Stimulated activated CD4-positive, alpha-beta T cell treated with anti-CD3 and anti-CD28 coated beads, TNF-alpha, amount 100 ng/mL, for 48 hours (primary cell): ENCODE results near the gene KCNK15.
"Not testable (repeated sequence)": the region's sequence is repeated elsewhere in the genome, so short reads cannot be mapped to it uniquely, and the experiment has no call there.

Experiments used
- DNase-seq, 3 donors: peaks; one replicate each; pipeline ENCODE4 v3.0.0-alpha.2; 2020; ENCODE audit warnings: low read depth in 3 of 3

Gene KCNK15

GRCh38 chr20:44745598-44746366 lies at the start of gene KCNK15:
TSS of gene KCNK15 (plus strand) at chr20:44745865. CDS start at chr20:44745911, 46 bp downstream.
- peak; percentile 17 to 41 (median 31) for DNase-seq

- no peak for DNase-seq
Measured at GRCh38 chr20:44696315-44696714, 49.4 kb upstream of the KCNK15 start.

GRCh38 chr20:44697041-44697440 lies 48.6 kb upstream of the KCNK15 start:
- not testable (repeated sequence) for DNase-seq

DNA sequence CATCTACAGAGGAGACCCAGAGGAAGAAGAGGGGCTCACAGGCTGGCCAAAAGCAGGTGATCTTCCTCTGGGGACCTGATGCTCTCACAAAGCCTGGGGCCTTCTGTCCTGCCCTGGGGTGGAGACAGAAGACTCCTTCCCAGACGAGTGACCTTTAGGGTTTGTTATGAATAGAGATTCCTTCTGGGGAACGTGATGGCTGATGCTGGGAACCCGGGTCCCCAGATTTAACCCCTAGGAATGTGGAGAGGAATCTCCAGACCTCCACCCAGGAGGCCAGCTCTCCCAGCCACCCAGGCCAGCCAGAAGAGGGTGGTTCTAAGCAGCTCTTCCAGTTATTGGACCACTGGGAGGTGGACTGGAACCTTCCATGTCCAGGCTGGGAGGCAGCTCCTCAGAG lies 47.3 kb upstream of the KCNK15 start:
- no peak for DNase-seq

DNA sequence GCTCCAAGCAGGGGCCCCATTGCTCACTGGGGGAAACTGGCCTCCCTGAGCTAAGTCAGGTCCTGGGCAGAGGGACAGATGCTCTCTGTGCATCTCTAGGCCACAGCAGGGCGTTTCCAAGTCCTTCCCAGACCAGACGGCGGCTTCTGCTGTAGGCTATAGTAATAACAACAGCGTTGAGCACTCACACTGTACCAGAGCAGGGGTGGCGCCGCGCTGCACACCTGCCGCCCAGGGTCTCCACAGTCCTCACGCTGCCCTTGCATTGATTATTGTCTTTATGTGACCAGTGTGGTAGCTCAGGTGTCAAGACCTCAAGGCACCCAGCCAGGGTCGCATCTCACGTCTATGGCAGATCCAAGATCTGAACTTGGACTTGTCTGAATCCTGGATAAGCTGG lies 45.4 kb upstream of the KCNK15 start:
- DNase-seq, result no peak

DNA sequence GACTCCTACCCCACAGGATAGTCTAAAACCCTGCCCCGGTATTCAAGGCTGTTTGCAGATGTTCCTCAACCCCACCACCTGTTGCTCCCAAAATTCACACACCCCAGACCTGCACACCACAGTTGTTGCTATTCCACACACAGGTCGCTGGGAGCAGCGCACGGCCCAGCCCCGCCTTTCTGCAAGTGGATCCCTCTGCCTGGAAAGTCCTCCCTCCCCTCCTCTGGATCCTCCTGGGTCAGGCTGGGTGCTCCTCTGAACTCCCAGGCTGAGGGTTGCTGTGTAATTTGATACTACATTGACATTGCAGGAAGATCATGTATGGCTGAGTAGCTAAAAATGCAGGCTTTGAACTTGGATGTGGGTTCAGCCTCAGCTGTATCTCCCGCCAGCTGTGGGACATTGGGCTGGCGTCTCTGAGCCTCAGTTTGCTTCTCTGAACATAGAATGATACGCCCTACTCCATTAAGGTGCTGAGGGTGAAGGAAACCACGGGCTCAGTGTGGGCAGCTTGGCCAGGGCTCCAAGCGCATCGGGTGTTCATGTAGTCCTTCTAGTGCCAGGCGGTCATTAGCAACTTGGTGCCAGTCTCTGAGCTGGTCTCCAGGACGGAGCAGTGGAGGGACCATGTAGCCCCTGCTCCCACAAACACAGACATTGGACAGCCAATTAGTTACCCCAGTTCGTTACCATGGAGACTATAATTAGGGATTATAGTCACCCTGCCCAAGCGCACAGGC lies 44.4 kb upstream of the KCNK15 start:
- DNase-seq, result no peak

DNA sequence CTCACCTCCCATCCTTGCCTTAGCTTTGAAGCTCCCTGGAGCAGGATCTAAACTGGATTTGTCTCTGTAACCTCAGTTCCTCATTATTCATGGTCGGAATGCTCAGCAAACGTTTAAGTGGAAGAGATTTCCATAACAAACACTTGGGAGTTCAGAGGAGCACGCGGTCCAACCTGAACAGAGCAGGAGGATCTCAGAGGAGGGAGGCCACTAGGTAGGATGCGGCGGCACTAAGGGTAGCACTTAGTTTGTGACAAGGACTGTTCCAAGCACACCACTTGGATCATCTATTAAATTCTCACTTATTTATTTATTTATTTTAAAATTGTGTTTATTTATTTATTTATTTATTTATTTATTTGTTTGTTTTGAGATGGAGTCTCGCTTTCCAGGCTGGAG lies 43.8 kb upstream of the KCNK15 start:
- DNase-seq, result no peak

GRCh38 chr20:44702776-44703175 lies 42.9 kb upstream of the KCNK15 start:
- no peak for DNase-seq

DNA sequence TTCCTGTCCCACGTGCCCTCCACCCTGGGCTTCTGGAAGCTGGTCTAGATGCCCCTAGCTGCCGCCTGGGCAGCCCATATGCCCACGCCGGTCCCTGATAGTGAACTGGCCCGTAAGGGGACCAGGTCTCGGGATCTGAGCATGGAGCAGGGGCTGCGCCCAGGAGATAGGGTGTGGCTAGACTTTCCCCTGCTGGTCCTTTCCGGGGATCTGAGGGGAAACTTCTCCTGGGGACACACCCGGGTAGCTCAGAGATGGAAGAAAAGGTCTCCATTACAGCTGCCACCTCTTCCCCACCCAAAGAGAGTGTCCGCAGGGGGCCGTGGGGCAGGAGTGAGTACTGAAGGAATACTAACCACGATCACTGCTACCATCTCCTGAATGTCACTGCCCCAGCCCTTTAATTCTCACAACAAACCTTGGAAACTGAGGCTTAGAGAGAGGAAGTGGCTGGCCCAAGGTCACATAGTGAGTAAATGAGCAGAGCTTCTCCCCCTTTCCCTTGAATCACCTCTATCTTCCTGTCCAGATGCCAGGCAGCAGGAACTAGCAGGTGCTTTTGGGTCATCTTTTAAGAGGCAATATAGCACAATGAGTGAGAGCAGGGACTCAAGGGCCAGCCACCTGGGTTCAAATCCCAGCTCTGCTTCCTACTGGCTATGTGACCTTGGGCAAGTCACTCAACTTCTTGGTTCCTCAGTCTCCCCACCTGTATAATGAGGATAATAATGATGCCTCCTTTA lies 42.3 kb upstream of the KCNK15 start:
- DNase-seq, result no peak

- DNase-seq, result no peak
Measured at GRCh38 chr20:44703956-44704488, 41.6 kb upstream of the KCNK15 start.

DNA sequence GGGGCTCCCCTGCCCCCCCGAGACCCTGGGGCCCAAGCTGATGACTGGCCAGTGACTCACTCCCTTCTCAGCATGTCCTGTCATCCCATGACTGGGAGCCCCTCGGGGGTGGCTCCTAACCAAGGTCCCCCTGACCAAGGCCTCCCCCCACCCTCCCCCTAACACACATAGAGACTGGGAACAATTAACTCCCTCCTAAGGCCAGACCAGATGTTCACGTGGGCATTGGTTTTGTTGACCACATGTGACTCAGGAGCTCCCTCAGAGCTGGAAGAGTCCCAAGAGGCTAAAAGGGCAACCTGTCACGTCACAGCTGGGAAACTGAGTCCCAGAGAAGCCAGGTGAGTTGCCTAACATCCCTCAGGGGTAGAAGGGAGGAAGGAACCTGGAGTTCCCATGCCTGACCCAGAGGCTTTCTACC lies 41.1 kb upstream of the KCNK15 start:
- DNase-seq, result no peak

- DNase-seq, result no peak
Measured at GRCh38 chr20:44705364-44706094, 40.1 kb upstream of the KCNK15 start.

DNA sequence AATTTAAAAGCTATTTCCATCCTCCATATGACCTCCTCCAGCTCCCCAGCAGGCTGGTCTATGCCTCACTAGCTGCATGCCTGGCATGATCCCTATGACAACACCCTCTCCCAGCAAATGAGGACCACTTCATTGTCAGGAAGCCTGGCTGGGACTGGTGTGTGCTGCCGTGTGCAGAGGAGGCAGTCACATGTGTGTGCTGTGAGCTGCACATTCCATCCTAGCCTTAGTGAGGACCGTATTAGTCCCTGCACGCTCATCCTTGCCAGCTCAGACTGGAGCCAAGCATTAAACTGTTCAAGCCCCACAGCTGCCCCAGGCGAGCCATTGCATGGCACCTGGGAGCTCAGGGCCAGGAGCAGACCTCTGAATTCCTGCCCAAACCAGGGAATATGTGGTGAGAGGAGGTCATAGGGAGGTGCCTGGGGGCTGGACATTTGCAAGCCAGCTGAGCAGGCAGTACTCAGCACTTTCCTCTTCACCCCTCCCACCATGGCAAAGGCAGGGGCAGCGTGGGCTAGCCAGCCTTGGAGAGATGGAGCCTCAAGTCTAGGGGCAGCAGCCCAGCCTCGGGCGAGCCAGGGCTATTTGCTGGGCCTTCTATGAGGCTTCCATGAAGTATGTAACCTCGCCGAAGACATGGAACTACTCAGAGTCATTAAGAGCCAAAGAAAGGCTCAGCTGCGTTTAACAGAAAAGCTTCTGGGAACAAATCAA lies 39.2 kb upstream of the KCNK15 start:
- DNase-seq, result no peak

DNA sequence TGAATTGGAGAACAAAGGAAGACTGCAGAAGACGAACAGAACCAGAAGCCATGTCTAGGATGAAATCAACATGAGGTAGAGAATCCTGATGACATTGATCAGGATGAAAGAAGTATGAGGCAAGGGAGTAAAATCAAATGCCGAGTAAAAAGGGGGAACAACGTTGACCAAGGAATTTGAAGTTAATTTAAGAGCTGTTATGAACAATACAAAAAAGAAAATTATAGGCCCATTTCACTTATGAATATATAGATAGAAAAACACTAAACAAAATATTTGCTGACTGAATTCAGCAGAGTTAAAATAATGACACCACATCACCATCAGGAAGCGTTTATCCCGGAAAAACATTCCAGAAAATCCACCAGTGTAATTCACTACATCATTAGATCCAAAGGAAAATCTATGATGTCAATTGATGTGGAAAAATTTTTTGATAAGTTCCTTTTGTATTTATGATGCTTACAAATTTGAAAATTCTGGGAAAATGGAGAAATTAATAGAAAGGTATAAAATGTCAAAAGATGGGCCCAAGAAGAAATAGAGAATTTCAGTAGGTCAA lies 38.6 kb upstream of the KCNK15 start:
- no peak for DNase-seq

DNA sequence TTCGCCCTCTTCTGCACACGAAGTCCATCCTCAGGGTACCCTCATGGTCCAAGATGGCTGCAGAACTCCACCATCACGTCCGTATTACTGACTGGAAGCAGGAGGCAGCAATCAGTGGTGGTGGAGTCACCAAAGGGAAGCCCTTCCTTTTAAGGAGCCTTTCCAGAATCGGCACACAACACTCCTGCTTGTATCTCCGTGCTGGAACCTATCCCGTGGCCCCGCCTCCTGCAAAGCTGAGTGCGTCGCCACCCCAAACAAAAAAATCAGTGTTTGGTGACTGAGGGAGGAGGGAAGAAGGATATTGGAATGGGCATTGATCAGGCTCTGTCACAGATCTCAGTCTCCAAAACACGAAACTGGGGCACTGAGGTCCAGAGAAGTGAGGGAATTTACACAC lies 36.3 kb upstream of the KCNK15 start:
- no peak for DNase-seq

GRCh38 chr20:44709797-44710196 lies 35.9 kb upstream of the KCNK15 start:
- no peak for DNase-seq

GRCh38 chr20:44711237-44711636 lies 34.4 kb upstream of the KCNK15 start:
- no peak for DNase-seq

- DNase-seq, result no peak
Measured at GRCh38 chr20:44714102-44714700, 31.5 kb upstream of the KCNK15 start.

GRCh38 chr20:44714701-44715498 lies 30.8 kb upstream of the KCNK15 start, which contains the start of gene CCN5:
TSS of gene CCN5 (plus strand) at chr20:44715369. CDS start at chr20:44715391, 22 bp downstream.
- no peak for DNase-seq
